ENCODE measurements around the gene PEX11A.

PEX11A gene

GRCh38 chr15:89668171-89668570 lies 22.4 kb downstream of the PEX11A start:
- Histone ChIP-seq H3K36me3 (ENCODE audit: control insufficient read depth, insufficient read depth, low read length) (no peaks in the 10 kb centered on the region), H3K9me3 (ENCODE audit: control insufficient read depth, low read length) (no peaks in the 10 kb centered on the region), H3K27me3 (ENCODE audit: control insufficient read depth, insufficient read depth, low read length, poor library complexity, severe bottlenecking) (peaks cover 33% of the 10 kb centered on the region), H3K27ac (ENCODE audit: insufficient read depth, low read depth, low read length, poor library complexity, severe bottlenecking) (no peak overlapping the region), H3K4me3 (ENCODE audit: insufficient read depth, low read depth, low read length) (no peak overlapping the region), H3K4me1 (ENCODE audit: control insufficient read depth, insufficient read depth, low read length) (peaks cover 11% of the 10 kb centered on the region)
- 94% methylated on average over 3 of the region's 3 CpGs for WGBS, 2 experiments

GRCh38 chr15:89667706-89667960 lies 22.9 kb downstream of the PEX11A start:
- WGBS, 2 experiments: 85 to 90% methylated on average over 7 of the region's 7 CpGs
- Histone ChIP-seq H3K4me1 (ENCODE audit: control insufficient read depth, insufficient read depth, low read length) (peaks cover 11% of the 10 kb centered on the region), H3K9me3 (ENCODE audit: control insufficient read depth, low read length) (no peaks in the 10 kb centered on the region), H3K27me3 (ENCODE audit: control insufficient read depth, insufficient read depth, low read length, poor library complexity, severe bottlenecking) (peaks cover 33% of the 10 kb centered on the region), H3K36me3 (ENCODE audit: control insufficient read depth, insufficient read depth, low read length) (no peaks in the 10 kb centered on the region), H3K4me3 (ENCODE audit: insufficient read depth, low read depth, low read length) (no peak overlapping the region), H3K27ac (ENCODE audit: insufficient read depth, low read depth, low read length, poor library complexity, severe bottlenecking) (no peak overlapping the region)

DNA sequence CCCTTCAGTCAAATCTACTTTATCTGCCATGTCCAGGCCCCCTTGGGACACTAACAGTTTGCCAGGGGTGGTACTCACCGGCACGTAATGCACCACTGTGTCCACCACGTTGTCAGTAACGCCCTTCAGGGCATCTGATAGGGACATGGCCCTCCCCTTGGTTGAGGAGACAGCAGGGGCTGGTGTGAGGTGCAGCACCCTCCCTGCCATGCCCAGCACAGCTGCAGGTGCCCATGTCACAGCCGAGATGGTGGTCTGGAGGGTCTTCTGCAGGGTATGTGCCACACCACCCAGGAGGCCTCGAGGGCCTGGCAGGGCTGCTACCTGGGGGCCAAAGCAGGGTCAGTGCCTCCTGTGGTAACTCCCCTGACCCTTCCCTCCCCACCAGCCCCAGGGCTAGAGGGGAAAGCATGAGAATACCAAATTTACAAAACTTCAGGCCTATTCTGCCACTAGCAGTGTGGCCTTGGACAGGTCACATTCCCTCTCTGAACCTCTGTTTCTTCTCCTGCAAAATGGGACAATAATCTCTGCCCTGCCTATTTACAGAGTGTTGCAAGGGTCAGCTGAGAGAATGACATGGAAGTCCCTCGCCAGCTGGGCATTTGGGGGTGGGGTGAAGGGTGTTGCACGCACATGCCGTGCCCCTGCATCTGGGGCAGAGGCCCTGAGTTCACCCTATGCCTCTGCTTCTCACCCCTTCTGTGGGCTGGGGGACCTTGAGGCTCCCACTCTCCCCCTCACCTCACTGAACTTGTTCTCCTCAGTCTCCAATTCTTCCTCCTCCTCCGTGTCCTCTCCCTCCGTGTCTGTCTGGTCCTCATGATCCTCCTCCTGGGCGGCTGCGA lies 23.5 kb downstream of the PEX11A start:
- Histone ChIP-seq H3K4me1 (ENCODE audit: control insufficient read depth, insufficient read depth, low read length) (peaks cover 11% of the 10 kb centered on the region), H3K27ac (ENCODE audit: insufficient read depth, low read depth, low read length, poor library complexity, severe bottlenecking) (no peak overlapping the region), H3K36me3 (ENCODE audit: control insufficient read depth, insufficient read depth, low read length) (no peaks in the 10 kb centered on the region), H3K4me3 (ENCODE audit: insufficient read depth, low read depth, low read length) (no peak overlapping the region), H3K9me3 (ENCODE audit: control insufficient read depth, low read length) (no peaks in the 10 kb centered on the region), H3K27me3 (ENCODE audit: control insufficient read depth, insufficient read depth, low read length, poor library complexity, severe bottlenecking) (peaks cover 33% of the 10 kb centered on the region)
- WGBS, 2 experiments: 89 to 90% methylated on average over 13 of the region's 13 CpGs

DNA sequence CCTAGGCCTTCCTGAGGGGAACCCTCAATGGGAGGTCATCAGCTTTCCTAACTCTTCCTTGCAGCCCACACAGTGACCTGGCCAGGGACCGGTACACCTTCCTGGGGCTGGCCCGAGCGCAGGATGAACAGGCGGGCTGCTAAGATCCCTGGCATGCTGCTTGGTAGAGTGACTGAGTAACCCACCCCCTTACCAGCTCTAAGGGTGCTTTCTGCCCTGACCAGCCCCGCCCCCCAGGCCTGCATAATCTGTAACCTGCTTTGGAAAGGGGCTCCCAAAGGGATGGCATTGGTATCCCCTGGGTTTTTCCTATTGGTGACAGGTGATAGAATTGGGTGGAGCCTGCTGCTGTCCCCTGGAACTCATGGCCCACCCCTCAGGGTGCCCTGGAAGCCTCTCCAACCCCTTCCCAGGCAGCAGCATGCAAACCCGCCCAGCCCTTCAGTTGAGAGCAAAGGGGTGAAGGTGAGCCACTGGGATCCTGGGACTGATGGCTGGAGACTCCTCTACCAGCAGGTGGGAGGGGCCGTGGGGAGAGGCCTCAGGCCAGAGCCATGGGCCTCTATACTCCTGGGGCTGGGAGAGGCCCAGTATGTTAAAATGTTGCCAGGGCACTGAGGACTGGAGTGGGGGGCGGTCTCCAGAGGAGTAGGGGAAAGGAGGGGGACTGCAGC lies 24.2 kb downstream of the PEX11A start:
- 81 to 82% methylated on average over 8 of the region's 8 CpGs for WGBS, 2 experiments
- H3K36me3 ChIP-seq (ENCODE audit: control insufficient read depth, insufficient read depth, low read length): no peaks in the 10 kb centered on the region

DNA sequence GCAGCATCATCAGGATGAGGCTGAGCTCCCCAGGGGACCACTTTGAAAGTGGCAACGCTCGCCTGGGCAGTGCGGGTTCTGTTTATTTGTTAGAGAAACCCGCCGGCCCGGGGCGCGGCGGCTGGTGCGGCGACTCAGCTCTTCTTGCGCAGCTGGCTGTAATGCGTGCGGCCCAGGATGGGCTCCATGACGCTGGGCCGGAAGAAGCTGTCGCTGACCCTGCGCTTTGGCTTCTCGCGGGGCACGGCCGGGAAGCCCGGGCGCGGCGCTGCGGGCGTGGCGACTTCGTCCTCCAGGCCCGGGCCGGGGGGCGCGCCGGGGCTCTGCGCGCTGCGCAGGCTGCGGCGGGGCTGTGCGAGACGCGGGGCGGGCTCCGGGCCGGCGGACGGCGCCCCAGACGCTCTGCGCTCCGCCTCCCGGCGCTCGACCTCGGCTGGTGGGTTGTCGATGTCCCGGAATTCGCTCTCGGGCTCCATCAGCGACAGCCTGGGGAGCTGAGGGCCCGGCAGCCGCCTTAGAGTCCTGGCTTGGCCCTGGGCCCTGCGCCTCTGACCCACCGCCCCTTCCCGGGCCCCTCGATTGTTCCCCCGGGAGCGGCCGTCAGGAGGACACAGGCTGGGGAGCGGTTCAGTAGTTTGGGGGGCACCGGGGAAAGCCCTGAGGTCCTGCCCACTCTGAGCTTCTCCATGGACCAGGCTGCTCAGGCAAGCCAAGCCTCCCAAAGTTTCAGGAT lies 24.9 kb downstream of the PEX11A start:
- 4 to 5% methylated on average over 72 of the region's 72 CpGs for WGBS, 2 experiments
- Histone ChIP-seq H3K4me3 (ENCODE audit: insufficient read depth, low read depth, low read length) (peak overlapping the region; percentile 38), H3K4me1 (ENCODE audit: control insufficient read depth, insufficient read depth, low read length) (peaks cover 11% of the 10 kb centered on the region), H3K9me3 (ENCODE audit: control insufficient read depth, low read length) (no peaks in the 10 kb centered on the region), H3K27me3 (ENCODE audit: control insufficient read depth, insufficient read depth, low read length, poor library complexity, severe bottlenecking) (peaks cover 40% of the 10 kb centered on the region), H3K27ac (ENCODE audit: insufficient read depth, low read depth, low read length, poor library complexity, severe bottlenecking) (no peak overlapping the region), H3K36me3 (ENCODE audit: control insufficient read depth, insufficient read depth, low read length) (no peaks in the 10 kb centered on the region)

More for the DNA sequence above, 24.2 kb downstream of the PEX11A start:
- H3K27me3 ChIP-seq (ENCODE audit: control insufficient read depth, insufficient read depth, low read length, poor library complexity, severe bottlenecking): peaks cover 34% of the 10 kb centered on the region
- peaks cover 11% of the 10 kb centered on the region for H3K4me1 ChIP-seq (ENCODE audit: control insufficient read depth, insufficient read depth, low read length)
- H3K27ac ChIP-seq (ENCODE audit: insufficient read depth, low read depth, low read length, poor library complexity, severe bottlenecking): no peak overlapping the region
- peak overlapping the region; percentile 38 for H3K4me3 ChIP-seq (ENCODE audit: insufficient read depth, low read depth, low read length)
- H3K9me3 ChIP-seq (ENCODE audit: control insufficient read depth, low read length): no peaks in the 10 kb centered on the region

- Histone ChIP-seq H3K4me3 (ENCODE audit: insufficient read depth, low read depth, low read length) (peak overlapping the region; percentile 38), H3K27ac (ENCODE audit: insufficient read depth, low read depth, low read length, poor library complexity, severe bottlenecking) (no peak overlapping the region), H3K9me3 (ENCODE audit: control insufficient read depth, low read length) (no peaks in the 10 kb centered on the region), H3K36me3 (ENCODE audit: control insufficient read depth, insufficient read depth, low read length) (no peaks in the 10 kb centered on the region), H3K27me3 (ENCODE audit: control insufficient read depth, insufficient read depth, low read length, poor library complexity, severe bottlenecking) (peaks cover 45% of the 10 kb centered on the region), H3K4me1 (ENCODE audit: control insufficient read depth, insufficient read depth, low read length) (peaks cover 11% of the 10 kb centered on the region)
- 78 to 82% methylated on average over 12 to 13 of the region's 13 CpGs for WGBS, 2 experiments
Observed at GRCh38 chr15:89664441-89665350, 25.9 kb downstream of the PEX11A start.

- Histone ChIP-seq H3K4me1 (ENCODE audit: control insufficient read depth, insufficient read depth, low read length) (peaks cover 11% of the 10 kb centered on the region), H3K27me3 (ENCODE audit: control insufficient read depth, insufficient read depth, low read length, poor library complexity, severe bottlenecking) (peaks cover 50% of the 10 kb centered on the region), H3K36me3 (ENCODE audit: control insufficient read depth, insufficient read depth, low read length) (no peaks in the 10 kb centered on the region), H3K9me3 (ENCODE audit: control insufficient read depth, low read length) (no peaks in the 10 kb centered on the region), H3K4me3 (ENCODE audit: insufficient read depth, low read depth, low read length) (no peak overlapping the region), H3K27ac (ENCODE audit: insufficient read depth, low read depth, low read length, poor library complexity, severe bottlenecking) (no peak overlapping the region)
- WGBS, 2 experiments: 76 to 83% methylated on average over 11 of the region's 11 CpGs
Observed at GRCh38 chr15:89662893-89663626, 27.5 kb downstream of the PEX11A start.

DNA sequence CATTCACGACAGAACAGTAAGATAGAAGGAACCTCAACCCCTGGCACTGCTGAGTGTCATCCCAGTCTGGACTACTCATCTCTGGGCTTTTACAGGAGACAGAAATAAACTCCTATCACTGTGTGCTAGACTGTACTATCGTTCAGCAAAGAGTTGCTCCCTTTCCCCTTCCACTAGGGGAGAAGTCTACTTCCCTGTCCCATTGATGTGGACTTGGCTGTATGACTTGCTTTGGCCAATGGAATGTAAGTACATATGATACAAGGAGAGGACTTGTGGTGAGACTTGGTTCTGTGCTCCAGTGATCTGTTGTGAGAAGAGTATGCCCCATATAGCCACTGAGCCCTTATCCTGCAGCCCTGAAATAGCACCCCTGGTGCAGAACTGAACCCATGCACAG lies 30.0 kb downstream of the PEX11A start:
- Histone ChIP-seq H3K27ac (ENCODE audit: insufficient read depth, low read depth, low read length, poor library complexity, severe bottlenecking) (no peak overlapping the region), H3K4me1 (ENCODE audit: control insufficient read depth, insufficient read depth, low read length) (peaks cover 10% of the 10 kb centered on the region), H3K9me3 (ENCODE audit: control insufficient read depth, low read length) (no peaks in the 10 kb centered on the region), H3K4me3 (ENCODE audit: insufficient read depth, low read depth, low read length) (no peak overlapping the region), H3K36me3 (ENCODE audit: control insufficient read depth, insufficient read depth, low read length) (no peaks in the 10 kb centered on the region), H3K27me3 (ENCODE audit: control insufficient read depth, insufficient read depth, low read length, poor library complexity, severe bottlenecking) (peaks cover 47% of the 10 kb centered on the region)
- 91 to 93% methylated on average over 2 of the region's 2 CpGs for WGBS, 2 experiments

- WGBS, 2 experiments: 83 to 87% methylated on average over 2 of the region's 2 CpGs
- H3K4me1 ChIP-seq (ENCODE audit: control insufficient read depth, insufficient read depth, low read length): peaks cover 5% of the 10 kb centered on the region
Observed at GRCh38 chr15:89659295-89659694, 31.3 kb downstream of the PEX11A start.

More at GRCh38 chr15:89659295-89659694, 31.3 kb downstream of the PEX11A start:
- no peaks in the 10 kb centered on the region for H3K9me3 ChIP-seq (ENCODE audit: control insufficient read depth, low read length)
- no peak overlapping the region for H3K27ac ChIP-seq (ENCODE audit: insufficient read depth, low read depth, low read length, poor library complexity, severe bottlenecking)
- peaks cover 34% of the 10 kb centered on the region for H3K27me3 ChIP-seq (ENCODE audit: control insufficient read depth, insufficient read depth, low read length, poor library complexity, severe bottlenecking)
- no peak overlapping the region for H3K4me3 ChIP-seq (ENCODE audit: insufficient read depth, low read depth, low read length)
- no peaks in the 10 kb centered on the region for H3K36me3 ChIP-seq (ENCODE audit: control insufficient read depth, insufficient read depth, low read length)

Measured in ectodermal cell (in vitro differentiated cells).